GM18519 (cell line): ENCODE results near the gene TTC14.

Experiments used
- ATAC-seq: cut with Tn5 transposase; IDR thresholded peaks from one replicate; pipeline ENCODE4 v1.9.1; 2021; ENCODE audit warnings: mild to moderate bottlenecking, moderate library complexity; ENCODE audit not compliant: unreplicated experiment, low FRiP score

The TTC14 gene

DNA sequence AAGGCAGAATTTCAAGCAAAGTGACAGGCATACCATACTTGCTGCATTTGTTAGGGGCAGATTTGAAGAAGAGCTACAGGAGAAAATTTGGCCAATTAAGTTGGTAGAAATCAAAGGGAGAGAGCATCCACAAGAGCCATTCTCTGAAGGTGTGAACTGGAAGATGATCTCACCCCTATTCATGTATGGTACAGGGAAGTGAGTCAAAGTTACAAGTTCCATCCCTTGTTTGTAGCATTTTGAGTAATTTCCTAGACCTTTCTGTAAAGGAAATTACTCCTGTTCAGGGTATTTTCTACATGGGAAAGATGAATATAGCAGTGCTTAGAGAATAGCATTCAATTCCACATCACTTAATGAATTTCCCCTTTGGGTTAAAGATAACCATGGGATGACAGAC, 28.4 kb downstream of the TTC14 start:
- ATAC-seq = no peak

DNA sequence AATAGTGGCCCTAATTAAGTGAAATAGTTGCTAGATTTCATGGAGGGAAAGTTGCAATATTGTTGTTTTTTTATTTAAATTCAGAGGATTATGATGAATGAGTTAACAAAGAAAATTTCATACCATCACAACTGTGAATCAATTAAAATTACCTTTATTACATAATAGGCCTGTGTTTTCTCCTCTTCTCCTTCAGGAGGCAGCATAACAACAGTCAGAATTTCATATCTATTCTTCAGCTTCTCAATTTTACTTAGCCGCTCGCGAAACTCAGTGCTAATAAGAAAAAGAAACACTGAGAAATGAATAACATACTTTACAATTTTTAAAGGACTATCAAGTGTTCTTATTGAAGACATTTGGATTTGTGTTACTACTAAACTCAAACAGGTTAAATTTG, 29.4 kb downstream of the TTC14 start:
- no peak for ATAC-seq

DNA sequence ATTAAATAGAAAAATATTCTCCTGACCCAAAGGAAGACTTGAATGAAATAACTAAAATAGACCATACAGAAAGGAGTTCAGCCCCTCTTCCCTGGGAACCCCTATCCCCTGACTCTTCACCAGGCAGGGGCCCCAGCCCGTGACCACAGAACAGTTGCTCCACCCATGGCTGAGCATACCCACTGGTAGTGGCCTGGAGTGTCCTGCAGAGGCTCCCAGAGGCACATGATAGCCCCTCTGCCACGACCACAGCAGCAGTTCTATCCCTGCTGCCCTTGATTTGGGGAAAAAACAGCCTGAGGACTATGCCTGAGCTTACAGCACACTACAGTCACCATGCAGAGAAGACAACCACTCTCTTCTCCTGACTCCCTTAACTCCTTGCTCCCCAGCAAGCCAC, 31.8 kb downstream of the TTC14 start:
- ATAC-seq = no peak

DNA sequence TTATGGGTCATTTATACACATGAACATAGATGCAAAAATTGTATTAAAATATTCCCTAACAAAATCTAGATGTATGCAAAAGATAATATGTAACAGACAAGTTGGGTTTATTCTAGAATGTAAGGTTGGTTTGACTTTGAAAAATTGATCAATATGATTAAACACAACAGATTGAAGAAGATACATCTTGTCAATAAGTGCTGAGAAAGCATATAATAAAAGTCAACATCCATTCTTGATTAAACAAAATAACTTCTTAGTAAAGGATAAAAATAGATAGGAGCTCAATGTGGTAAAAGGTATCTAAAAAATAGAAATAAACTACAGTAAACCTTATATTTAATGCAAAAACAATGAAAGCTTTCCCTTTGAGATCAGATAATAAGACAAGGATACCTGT, 39.0 kb downstream of the TTC14 start:
- no peak for ATAC-seq

DNA sequence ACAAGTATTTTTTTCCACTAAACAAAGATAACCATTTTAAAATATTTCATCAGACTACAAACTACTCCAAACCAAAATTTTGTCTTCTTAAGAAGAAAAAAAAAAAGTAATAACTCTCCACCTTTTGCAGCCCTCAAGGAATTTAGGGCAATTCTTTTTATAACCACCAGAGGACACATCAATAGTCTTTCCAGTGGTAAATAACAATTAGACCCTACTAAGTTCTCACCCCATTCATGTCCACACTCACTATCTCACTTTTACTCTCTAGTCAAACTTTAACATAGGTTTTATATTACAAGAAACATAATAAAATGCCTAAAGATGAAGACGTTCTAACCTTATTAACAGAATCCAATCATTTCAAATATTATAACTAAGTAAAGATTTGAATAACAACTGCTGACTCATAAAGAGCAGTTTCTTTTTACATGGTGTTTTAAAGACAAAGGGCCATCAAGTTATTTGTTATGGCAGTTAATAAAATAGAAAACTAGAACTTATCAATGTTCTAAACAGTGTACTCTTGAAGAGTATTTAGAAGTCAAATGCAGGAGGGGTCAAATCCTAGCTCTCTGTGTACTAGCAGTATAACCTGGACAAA, 44.3 kb downstream of the TTC14 start:
- peak; percentile 65 for ATAC-seq

GRCh38 chr3:180656406-180656805, 54.4 kb downstream of the TTC14 start:
- no peak for ATAC-seq

GRCh38 chr3:180657094-180657493, 55.1 kb downstream of the TTC14 start:
- no peak for ATAC-seq
